HEK293T (cell line): ENCODE data around the gene MS4A10.

Experiments used
- CTCF ChIA-PET: fragments of 350-600 bp; formaldehyde crosslinking; extraction: SDS; loops from one replicate; lab custom pipeline; 2021; ENCODE audit warnings: antibody characterized with exemption, inconsistent platforms; lab: Yijun Ruan, JAX
- POLR2A ChIA-PET: fragments of 350-600 bp; formaldehyde crosslinking; extraction: SDS; loops from one replicate; lab custom pipeline; 2020; ENCODE audit warnings: antibody characterized with exemption, inconsistent platforms; lab: Yijun Ruan, JAX
- DNase-seq: peaks from one replicate; pipeline ENCODE4 v3.0.0; 2012; ENCODE audit warnings: mixed read lengths; ENCODE audit errors: extremely low spot score
- ARNT ChIP-seq: fragments of 450-650 bp; IDR thresholded peaks from 2 replicates; pipeline ENCODE4 v1.6.1; 2017; ENCODE audit warnings: mild to moderate bottlenecking
- BHLHE40 ChIP-seq: fragments of 450-650 bp; IDR thresholded peaks from 2 replicates; pipeline ENCODE4 v1.6.1; 2016; ENCODE audit warnings: mild to moderate bottlenecking, moderate library complexity, borderline replicate concordance
- CTBP1 ChIP-seq: fragments of 450-650 bp; IDR thresholded peaks from 2 replicates; pipeline ENCODE4 v1.6.1; 2016; ENCODE audit warnings: borderline replicate concordance
- ELF4 ChIP-seq: fragments of 450-650 bp; IDR thresholded peaks from 2 replicates; pipeline ENCODE4 v1.6.1; 2017; ENCODE audit warnings: antibody characterized with exemption
- FOXA1 ChIP-seq: fragments of 450-650 bp; IDR thresholded peaks from 2 replicates; pipeline ENCODE4 v1.6.1; 2016; ENCODE audit warnings: mild to moderate bottlenecking
- FOXK2 ChIP-seq: fragments of 450-650 bp; IDR thresholded peaks from 2 replicates; pipeline ENCODE4 v1.6.1; 2016; ENCODE audit warnings: mild to moderate bottlenecking
- FOXM1 ChIP-seq: fragments of 450-650 bp; IDR thresholded peaks from 2 replicates; pipeline ENCODE4 v1.6.1; 2017; ENCODE audit warnings: mild to moderate bottlenecking, borderline replicate concordance
- HDGF ChIP-seq: fragments of 450-650 bp; IDR thresholded peaks from 2 replicates; pipeline ENCODE4 v1.6.1; 2017; ENCODE audit warnings: antibody characterized with exemption, borderline replicate concordance
- L3MBTL2 ChIP-seq: fragments of 450-650 bp; conservative IDR thresholded peaks from 2 replicates; pipeline ENCODE4 v1.6.1; 2016; ENCODE audit warnings: mild to moderate bottlenecking
- LEF1 ChIP-seq: fragments of 450-650 bp; IDR thresholded peaks from 2 replicates; pipeline ENCODE4 v1.6.1; 2017; ENCODE audit warnings: mild to moderate bottlenecking, borderline replicate concordance
- NFRKB ChIP-seq: fragments of 450-650 bp; IDR thresholded peaks from 2 replicates; pipeline ENCODE4 v1.6.1; 2016; ENCODE audit warnings: mild to moderate bottlenecking, moderate library complexity
- SP1 ChIP-seq: fragments of 450-650 bp; IDR thresholded peaks from 2 replicates; pipeline ENCODE4 v1.6.1; 2017
- SUZ12 ChIP-seq: fragments of 450-650 bp; IDR thresholded peaks from 2 replicates; pipeline ENCODE4 v1.6.1; 2016; ENCODE audit warnings: mild to moderate bottlenecking
- TARDBP ChIP-seq: fragments of 450-650 bp; IDR thresholded peaks from 2 replicates; pipeline ENCODE4 v1.6.1; 2016
- ZNF384 ChIP-seq: fragments of 450-650 bp; IDR thresholded peaks from 2 replicates; pipeline ENCODE4 v1.6.1; 2016
- TF ChIP-seq, protein P1 (sequence below): fragments of 450-650 bp; IDR thresholded peaks from 2 replicates; pipeline ENCODE4 v1.6.1; 2016

MS4A10 gene

DNA sequence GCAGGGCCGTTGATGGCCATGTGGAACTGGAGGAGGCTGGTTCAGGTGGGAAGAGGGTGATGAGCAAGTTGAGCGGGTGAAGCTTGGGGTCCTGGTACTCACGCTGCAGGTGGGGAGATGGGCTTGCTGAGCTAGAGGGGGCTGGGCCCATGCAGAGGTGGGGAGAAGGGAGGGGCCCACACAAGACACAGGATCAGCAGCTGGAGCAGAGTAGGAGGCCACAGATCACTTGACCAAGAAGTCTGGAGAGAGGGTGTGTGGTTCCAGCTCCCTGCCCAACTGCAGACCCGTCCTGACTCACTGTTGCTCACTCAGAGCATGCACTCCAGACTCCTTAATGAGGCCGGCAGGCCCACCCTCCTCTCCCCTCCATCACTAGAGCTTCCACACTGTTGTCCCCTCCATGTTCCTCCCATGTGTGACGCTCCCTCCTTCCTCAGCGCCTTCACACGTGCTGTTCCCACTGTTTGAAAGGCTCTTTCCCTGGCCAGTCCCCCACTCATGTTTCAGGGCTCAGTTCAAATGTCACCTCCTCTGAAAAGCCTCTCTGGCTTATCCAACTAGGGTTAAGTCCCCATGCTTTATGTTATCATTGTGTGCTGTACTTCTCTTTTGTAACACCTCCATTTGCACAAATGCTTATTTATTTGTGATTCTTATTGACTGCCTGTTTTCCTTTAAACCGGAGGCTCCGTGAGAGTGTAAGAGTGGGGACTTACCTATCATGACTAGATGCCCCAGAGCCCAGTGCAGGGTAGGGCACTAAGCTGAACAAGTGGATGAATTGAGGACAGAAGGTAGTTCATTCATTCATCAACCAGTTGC is 59.1 kb downstream of the MS4A10 start:
- DNase-seq: no peak
- POLR2A ChIA-PET: no interaction called here
- no peak for TF ChIP-seq BHLHE40
- CTCF ChIA-PET: no interaction called here

DNA sequence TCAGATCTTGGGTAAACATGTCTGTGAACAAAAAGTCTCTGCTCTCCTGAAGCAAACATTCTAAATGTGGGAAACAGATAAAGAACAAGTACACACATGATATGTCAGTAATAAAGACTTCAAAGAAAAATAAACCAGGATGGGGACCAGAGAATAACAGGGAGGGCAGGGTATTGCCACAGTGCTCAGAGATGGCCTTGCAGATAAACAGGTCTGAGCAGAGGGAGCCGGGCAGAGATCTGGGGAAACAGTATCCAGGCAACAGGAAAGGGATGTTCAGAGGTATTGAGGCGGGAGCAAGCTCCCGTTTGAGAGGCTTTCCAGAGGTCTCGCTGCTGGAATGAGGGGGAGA is 59.7 kb downstream of the MS4A10 start:
- ChIA-PET POLR2A (no interaction called here), CTCF (no interaction called here)
- no peak for DNase-seq
- TF ChIP-seq CTBP1: no peak
- no peak for TF ChIP-seq SUZ12
- TF ChIP-seq FOXM1: no peak
- no peak for TF ChIP-seq ELF4
- no peak for TF ChIP-seq TARDBP
- TF ChIP-seq BHLHE40: no peak
- no peak for TF ChIP-seq LEF1
- TF ChIP-seq ZNF384: no peak
- no peak for TF ChIP-seq NFRKB

DNA sequence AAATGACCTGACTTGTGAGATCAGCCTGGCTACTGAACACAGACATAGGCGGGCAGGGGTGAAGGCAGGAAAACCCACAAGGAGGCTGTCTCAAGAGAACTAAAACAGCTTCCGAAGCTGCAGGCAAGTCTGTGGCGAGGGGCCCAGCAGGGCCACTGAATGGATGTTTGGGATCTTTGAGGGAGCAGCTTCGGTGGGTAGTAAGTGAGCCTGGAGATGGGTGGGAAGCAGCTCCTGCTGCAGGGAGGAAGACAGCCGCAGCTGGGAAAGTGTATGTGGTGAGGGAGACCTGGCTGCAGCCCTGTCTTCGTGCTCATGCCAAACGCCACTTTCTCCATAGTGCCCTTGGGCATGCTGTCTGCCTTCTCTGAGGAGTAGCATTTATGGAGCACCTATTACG is 60.2 kb downstream of the MS4A10 start:
- ChIA-PET CTCF (no interaction called here), POLR2A (no interaction called here)
- TF ChIP-seq FOXM1 (no peak), TARDBP (no peak), HDGF (no peak), FOXA1 (no peak), CTBP1 (no peak), LEF1 (no peak), ZNF384 (no peak), ELF4 (no peak), FOXK2 (no peak), SP1 (no peak), NFRKB (no peak), L3MBTL2 (no peak), SUZ12 (no peak), ARNT (no peak), BHLHE40 (no peak)
- TF ChIP-seq, protein P1, sequence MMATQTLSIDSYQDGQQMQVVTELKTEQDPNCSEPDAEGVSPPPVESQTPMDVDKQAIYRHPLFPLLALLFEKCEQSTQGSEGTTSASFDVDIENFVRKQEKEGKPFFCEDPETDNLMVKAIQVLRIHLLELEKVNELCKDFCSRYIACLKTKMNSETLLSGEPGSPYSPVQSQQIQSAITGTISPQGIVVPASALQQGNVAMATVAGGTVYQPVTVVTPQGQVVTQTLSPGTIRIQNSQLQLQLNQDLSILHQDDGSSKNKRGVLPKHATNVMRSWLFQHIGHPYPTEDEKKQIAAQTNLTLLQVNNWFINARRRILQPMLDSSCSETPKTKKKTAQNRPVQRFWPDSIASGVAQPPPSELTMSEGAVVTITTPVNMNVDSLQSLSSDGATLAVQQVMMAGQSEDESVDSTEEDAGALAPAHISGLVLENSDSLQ: no peak
- no peak for DNase-seq

DNA sequence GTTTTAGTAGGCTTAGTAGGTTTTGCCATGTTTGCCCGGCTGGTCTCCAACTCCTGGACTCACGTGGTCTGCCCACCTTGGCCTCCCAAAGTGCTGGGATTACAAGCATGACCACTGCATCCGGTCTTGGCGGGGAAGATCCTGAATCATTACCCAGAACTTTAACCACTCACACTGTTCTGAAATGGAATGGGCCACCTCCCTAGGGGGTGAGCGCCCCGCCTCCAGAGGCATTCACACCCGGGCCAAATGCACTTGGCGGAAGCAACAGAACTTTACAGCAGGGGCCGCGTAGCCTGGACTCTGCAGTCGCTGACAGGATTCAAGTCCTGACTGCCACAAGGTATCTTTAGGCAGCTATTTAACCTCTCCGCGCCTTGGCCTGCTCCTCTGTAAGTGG is 62.1 kb downstream of the MS4A10 start:
- DNase-seq: no peak
- ChIA-PET CTCF (no interaction called here), POLR2A (no interaction called here)
- TF ChIP-seq CTBP1: no peak
- TF ChIP-seq FOXK2: no peak
- no peak for TF ChIP-seq HDGF
- TF ChIP-seq TARDBP: no peak
- TF ChIP-seq FOXM1: no peak
- no peak for TF ChIP-seq LEF1
- TF ChIP-seq SUZ12: no peak
- TF ChIP-seq ELF4: no peak
- TF ChIP-seq, protein P1: no peak
- no peak for TF ChIP-seq BHLHE40
- no peak for TF ChIP-seq ARNT
- no peak for TF ChIP-seq ZNF384
- no peak for TF ChIP-seq FOXA1
- no peak for TF ChIP-seq L3MBTL2

DNA sequence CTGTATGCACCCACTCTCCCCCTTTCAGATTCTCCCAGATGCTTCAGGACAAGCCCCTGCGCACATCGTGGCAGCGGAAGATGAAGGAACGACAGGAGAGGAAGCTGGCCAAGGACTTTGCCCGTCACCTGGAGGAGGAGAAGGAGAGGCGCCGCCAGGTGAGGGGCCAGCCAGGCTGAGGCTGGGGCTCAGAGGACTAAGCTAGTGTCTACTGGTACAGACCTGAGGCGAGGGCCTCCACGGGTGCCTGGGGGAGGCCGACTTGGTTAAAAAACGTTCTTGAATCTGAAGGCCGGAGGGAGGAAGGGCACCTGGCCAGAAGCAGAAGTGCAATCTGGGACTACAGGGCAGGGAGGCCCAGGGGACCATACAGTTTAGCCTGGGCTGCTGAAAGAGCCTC is 62.8 kb downstream of the MS4A10 start:
- TF ChIP-seq TARDBP (no peak), CTBP1 (no peak), FOXM1 (no peak), LEF1 (no peak), NFRKB (no peak), ZNF384 (no peak), L3MBTL2 (no peak), HDGF (no peak), FOXK2 (no peak), ARNT (no peak), BHLHE40 (no peak), ELF4 (no peak), SP1 (no peak), SUZ12 (no peak), FOXA1 (no peak)
- TF ChIP-seq, protein P1: no peak
- DNase-seq: no peak
- POLR2A ChIA-PET: no interaction called here
- CTCF ChIA-PET: no interaction called here

DNA sequence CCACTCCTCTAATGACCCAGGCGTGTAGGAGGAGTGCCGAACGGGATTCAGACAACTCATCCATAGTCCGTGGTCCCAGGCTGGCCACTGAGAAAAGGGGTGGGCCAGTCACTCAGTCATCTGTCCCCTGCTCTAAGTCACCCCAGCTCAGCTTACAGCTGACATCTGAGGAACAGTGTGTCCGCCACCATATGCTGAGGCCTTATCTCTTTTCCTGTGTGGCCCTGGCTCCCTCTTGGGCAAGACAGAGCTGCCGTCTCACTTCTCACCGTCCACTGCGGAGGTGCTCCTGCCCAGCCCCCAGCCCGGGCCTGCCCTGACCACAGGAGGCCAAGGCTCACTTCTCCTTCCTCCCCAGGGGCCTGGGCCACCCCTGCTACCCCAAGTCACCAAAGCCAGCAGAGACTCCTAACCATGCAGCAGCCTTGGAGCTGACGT is 63.6 kb downstream of the MS4A10 start:
- DNase-seq: no peak
- POLR2A ChIA-PET: no interaction called here
- TF ChIP-seq FOXM1: no peak
- no peak for TF ChIP-seq L3MBTL2
- TF ChIP-seq, protein P1: no peak
- no peak for TF ChIP-seq HDGF
- TF ChIP-seq SUZ12: no peak
- TF ChIP-seq FOXA1: no peak
- CTCF ChIA-PET: no interaction called here
